Raji (cell line): ENCODE measurements around the gene RARRES1.

Experiments
- POLR2A ChIP-seq: IDR thresholded peaks from 2 replicates; pipeline ENCODE4 v1.6.1; 2011; ENCODE audit warnings: low read depth, low read length, control low read depth; ENCODE audit not compliant: insufficient read depth

RARRES1 gene

GRCh38 chr3:158747417-158747816 lies 15.2 kb upstream of the RARRES1 start:
- no peak for TF ChIP-seq POLR2A

GRCh38 chr3:158745551-158745950 lies 13.3 kb upstream of the RARRES1 start:
- no peak for TF ChIP-seq POLR2A

GRCh38 chr3:158744567-158745288 lies 12.5 kb upstream of the RARRES1 start:
- TF ChIP-seq POLR2A, result no peak

GRCh38 chr3:158743664-158744566 lies 11.7 kb upstream of the RARRES1 start:
- no peak for TF ChIP-seq POLR2A

GRCh38 chr3:158742871-158743663 lies 10.8 kb upstream of the RARRES1 start:
- TF ChIP-seq POLR2A, result no peak

GRCh38 chr3:158739661-158740060 lies 7.4 kb upstream of the RARRES1 start:
- no peak for TF ChIP-seq POLR2A

- no peak for TF ChIP-seq POLR2A
Observed at GRCh38 chr3:158739078-158739477, 6.8 kb upstream of the RARRES1 start.

- TF ChIP-seq POLR2A, result no peak
Observed at GRCh38 chr3:158738653-158739052, 6.4 kb upstream of the RARRES1 start.

GRCh38 chr3:158737976-158738615 lies 5.8 kb upstream of the RARRES1 start:
- TF ChIP-seq POLR2A, result no peak

- no peak for TF ChIP-seq POLR2A
Observed at GRCh38 chr3:158737410-158737809, 5.2 kb upstream of the RARRES1 start.

GRCh38 chr3:158735296-158736033 lies 3.2 kb upstream of the RARRES1 start:
- no peak for TF ChIP-seq POLR2A

GRCh38 chr3:158733656-158734055 lies 1.4 kb upstream of the RARRES1 start:
- no peak for TF ChIP-seq POLR2A

- no peak for TF ChIP-seq POLR2A
Observed at GRCh38 chr3:158732856-158733200, 571 bp upstream of the RARRES1 start.

GRCh38 chr3:158731486-158731885 lies 771 bp downstream of the RARRES1 start:
- TF ChIP-seq POLR2A, result no peak

GRCh38 chr3:158728851-158729250 lies 3.4 kb downstream of the RARRES1 start:
- no peak for TF ChIP-seq POLR2A

- no peak for TF ChIP-seq POLR2A
Observed at GRCh38 chr3:158728061-158728377, 4.2 kb downstream of the RARRES1 start.
